Measurements from ENCODE around the gene LYZL2. TPM values are rescaled to one million over a fixed set of nuclear protein-coding genes. Genes with fewer than 3 reads are reported as not detected.
"Not testable (repeated sequence)": the region's sequence is repeated elsewhere in the genome, so short reads cannot be mapped to it uniquely, and the experiment has no call there.

The LYZL2 gene
- total RNA-seq, 1 donor from 2014 or later, result not detected

DNA sequence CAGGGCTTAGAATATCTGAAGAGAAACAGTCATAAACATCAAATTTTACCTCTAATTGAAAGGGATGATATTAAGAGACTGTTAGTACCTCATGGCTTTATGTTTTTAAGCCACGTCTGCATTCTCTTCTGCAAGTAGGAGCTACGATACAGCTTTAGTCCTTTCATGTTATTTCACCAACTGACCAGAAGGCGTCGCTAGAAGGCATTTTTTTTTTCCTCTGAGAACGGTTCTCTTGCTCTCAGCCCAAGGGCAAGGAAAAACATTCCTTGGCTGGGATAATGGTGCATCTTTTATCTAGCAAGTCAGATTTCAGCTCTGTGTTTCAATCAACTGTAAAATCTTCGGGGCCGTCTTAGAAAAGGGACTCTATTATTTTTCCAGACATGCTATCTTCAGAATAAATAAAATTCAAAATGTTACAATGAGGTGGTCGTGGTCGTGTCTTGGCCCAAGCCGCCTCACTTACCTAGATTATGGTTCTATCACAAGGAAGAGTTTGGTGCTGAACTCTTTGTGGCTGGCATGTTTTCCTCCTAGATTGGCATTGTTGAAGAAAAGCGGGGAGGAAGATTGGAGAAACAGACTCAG lies 41.6 kb upstream of the LYZL2 start:
- Mint-ChIP-seq H3K27ac (no peak overlapping the region), H3K36me3 (no peaks in the 10 kb centered on the region), H3K9me3 (no peaks in the 10 kb centered on the region), H3K27me3 (peaks cover 3% of the 10 kb centered on the region), H3K4me1 (ENCODE audit: unreplicated experiment) (peaks cover 5% of the 10 kb centered on the region), H3K4me3 (no peak overlapping the region)
- TF ChIP-seq, protein P1, sequence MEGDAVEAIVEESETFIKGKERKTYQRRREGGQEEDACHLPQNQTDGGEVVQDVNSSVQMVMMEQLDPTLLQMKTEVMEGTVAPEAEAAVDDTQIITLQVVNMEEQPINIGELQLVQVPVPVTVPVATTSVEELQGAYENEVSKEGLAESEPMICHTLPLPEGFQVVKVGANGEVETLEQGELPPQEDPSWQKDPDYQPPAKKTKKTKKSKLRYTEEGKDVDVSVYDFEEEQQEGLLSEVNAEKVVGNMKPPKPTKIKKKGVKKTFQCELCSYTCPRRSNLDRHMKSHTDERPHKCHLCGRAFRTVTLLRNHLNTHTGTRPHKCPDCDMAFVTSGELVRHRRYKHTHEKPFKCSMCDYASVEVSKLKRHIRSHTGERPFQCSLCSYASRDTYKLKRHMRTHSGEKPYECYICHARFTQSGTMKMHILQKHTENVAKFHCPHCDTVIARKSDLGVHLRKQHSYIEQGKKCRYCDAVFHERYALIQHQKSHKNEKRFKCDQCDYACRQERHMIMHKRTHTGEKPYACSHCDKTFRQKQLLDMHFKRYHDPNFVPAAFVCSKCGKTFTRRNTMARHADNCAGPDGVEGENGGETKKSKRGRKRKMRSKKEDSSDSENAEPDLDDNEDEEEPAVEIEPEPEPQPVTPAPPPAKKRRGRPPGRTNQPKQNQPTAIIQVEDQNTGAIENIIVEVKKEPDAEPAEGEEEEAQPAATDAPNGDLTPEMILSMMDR (conservative IDR thresholded peaks at IDR 0.05), result peak; percentile 87
- peak; percentile 37 for DNase-seq (ENCODE audit: extremely low spot score, unreplicated experiment)

DNA sequence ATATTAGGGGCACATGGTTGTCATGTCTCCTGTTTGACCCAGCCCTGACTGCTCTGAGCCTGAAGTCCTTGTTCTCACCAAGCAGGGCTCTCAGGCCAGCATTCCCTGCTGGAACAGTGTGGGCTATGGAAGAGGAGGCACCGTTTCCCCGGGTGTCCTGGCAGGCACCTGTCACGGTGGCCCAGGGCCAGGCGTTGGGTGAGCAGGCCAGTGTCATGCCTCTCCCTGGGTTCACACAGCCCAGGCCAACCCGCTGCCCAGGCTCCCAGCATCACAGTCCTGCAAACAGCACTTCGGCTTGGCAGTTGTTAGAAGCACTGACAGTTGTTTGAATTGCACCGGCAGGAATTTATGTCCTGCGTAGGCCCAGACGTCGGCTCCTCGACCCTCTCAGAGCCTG lies 38.4 kb upstream of the LYZL2 start:
- H3K4me3 Mint-ChIP-seq; H3K9me3 Mint-ChIP-seq; H3K27ac Mint-ChIP-seq; H3K36me3 Mint-ChIP-seq; H3K27me3 Mint-ChIP-seq; H3K4me1 Mint-ChIP-seq (ENCODE audit: unreplicated experiment): not testable (repeated sequence)
- DNase-seq (ENCODE audit: extremely low spot score, unreplicated experiment), result peak; percentile 50

DNA sequence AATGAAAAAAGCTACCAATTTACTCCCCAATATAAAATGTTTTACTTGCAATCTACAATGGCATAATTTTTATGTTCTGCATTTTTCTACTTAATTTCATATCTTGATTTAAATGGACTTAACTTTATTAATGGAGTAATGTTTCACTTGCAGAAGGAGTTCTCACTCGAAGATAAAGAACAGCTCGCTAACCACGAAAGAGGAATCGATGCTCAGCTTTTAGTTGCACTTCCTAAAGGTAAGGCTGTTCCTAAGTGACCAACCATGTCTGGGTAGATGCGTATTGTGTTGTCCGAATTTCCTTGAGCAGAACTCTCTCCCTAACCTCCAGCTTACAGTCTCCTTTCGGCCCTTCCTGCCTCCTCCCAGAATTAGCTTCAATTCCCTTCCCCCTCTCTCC lies 33.9 kb upstream of the LYZL2 start:
- not testable (repeated sequence) for H3K36me3 Mint-ChIP-seq; DNase-seq (ENCODE audit: extremely low spot score, unreplicated experiment); H3K27me3 Mint-ChIP-seq; H3K9me3 Mint-ChIP-seq; H3K27ac Mint-ChIP-seq; H3K4me1 Mint-ChIP-seq (ENCODE audit: unreplicated experiment); H3K4me3 Mint-ChIP-seq

DNA sequence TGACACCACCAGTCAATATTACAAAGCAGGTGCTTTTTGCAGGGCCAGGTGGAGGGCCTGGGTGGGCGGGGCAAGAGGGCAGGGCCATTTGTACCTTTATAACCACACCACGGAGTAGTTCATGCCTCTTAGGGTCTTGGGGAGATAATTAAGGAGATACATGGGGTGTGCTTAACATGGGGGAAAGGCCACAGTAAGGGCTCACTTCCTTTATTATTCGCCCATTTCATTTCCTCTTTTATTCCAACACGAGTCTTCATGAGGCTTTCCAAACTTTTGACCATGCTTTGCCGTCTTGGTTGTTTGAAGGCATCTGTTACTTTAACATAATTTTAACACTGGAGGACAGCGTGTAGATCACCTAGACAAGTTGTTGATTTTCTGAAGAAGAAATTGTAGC lies 33.3 kb upstream of the LYZL2 start:
- H3K4me3 Mint-ChIP-seq, result no peak overlapping the region
- H3K4me1 Mint-ChIP-seq (ENCODE audit: unreplicated experiment), result no peaks in the 10 kb centered on the region
- H3K27me3 Mint-ChIP-seq, result peaks cover 10% of the 10 kb centered on the region
- H3K27ac Mint-ChIP-seq, result no peak overlapping the region
- H3K36me3 Mint-ChIP-seq, result no peaks in the 10 kb centered on the region
- no peaks in the 10 kb centered on the region for H3K9me3 Mint-ChIP-seq
- no peak for DNase-seq (ENCODE audit: extremely low spot score, unreplicated experiment)
- TF ChIP-seq, protein P1 (conservative IDR thresholded peaks at IDR 0.05), result no peak

DNA sequence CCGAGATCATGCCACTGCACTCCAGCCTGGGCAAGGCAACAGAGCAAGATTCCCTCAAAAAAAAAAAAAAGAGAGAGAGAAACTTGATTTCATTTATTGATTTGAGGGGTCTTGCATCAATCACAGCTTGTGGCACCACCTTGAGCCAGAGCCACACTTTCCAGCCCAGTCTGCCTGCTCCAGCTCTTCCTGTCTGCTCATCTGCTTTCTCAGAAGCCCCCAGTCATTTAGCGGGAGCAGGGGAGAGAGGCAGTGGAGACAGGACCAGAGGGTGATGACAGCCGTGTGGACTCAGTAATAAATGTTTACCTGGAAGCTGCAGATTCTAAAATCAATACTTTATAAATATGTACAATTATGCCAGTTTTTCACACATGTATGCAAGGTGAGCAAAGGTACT lies 30.8 kb upstream of the LYZL2 start:
- DNase-seq (ENCODE audit: extremely low spot score, unreplicated experiment); H3K27ac Mint-ChIP-seq; H3K9me3 Mint-ChIP-seq; H3K36me3 Mint-ChIP-seq; H3K4me3 Mint-ChIP-seq; H3K4me1 Mint-ChIP-seq (ENCODE audit: unreplicated experiment): not testable (repeated sequence)
- peaks cover 25% of the 10 kb centered on the region for H3K27me3 Mint-ChIP-seq

DNA sequence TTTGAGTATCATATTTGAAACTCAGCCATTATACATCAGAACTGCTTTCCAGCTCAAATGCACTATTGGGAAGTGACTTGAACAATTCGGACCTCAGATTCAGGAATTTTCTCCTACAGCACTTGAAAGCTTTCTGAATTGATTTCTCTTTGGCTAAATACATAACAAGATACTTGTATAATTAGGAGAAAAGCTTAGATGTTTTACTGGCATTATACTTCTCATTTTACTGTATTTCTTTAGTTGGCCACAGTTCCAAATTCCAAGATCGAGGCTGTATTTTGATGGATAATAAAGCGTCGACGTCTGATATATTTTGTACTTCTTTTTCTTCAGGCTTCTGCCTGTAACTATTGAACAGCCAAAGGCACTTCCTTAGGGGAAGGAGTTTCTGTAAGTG lies 26.7 kb upstream of the LYZL2 start:
- no peak overlapping the region for H3K4me3 Mint-ChIP-seq
- peaks cover 7% of the 10 kb centered on the region for H3K4me1 Mint-ChIP-seq (ENCODE audit: unreplicated experiment)
- DNase-seq (ENCODE audit: extremely low spot score, unreplicated experiment), result no peak
- H3K36me3 Mint-ChIP-seq, result no peaks in the 10 kb centered on the region
- H3K9me3 Mint-ChIP-seq, result no peaks in the 10 kb centered on the region
- TF ChIP-seq, protein P1 (conservative IDR thresholded peaks at IDR 0.05), result no peak
- H3K27me3 Mint-ChIP-seq, result peaks cover 22% of the 10 kb centered on the region
- no peak overlapping the region for H3K27ac Mint-ChIP-seq

DNA sequence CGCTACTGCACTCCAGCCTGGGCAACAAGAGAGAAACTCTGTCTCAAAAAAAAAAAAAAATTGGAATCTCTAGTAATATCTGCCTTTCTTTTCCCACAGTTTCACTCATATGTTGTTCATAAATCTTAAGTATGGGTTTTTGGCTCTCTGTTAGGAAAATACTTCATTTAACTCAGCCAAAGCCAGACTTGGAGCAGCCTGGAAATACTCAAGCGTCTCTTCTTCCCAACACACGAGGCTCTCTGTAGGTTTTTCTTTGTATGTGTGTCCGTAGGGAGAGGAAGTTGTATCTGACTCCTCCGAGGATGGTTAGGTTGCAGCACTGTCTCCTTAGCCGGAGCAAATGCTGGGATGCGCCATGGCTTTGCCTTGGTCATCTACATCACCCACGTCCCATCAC lies 25.4 kb upstream of the LYZL2 start:
- not testable (repeated sequence) for DNase-seq (ENCODE audit: extremely low spot score, unreplicated experiment); H3K4me1 Mint-ChIP-seq (ENCODE audit: unreplicated experiment); H3K36me3 Mint-ChIP-seq; H3K9me3 Mint-ChIP-seq; H3K27ac Mint-ChIP-seq; H3K4me3 Mint-ChIP-seq
- peaks cover 22% of the 10 kb centered on the region for H3K27me3 Mint-ChIP-seq

DNA sequence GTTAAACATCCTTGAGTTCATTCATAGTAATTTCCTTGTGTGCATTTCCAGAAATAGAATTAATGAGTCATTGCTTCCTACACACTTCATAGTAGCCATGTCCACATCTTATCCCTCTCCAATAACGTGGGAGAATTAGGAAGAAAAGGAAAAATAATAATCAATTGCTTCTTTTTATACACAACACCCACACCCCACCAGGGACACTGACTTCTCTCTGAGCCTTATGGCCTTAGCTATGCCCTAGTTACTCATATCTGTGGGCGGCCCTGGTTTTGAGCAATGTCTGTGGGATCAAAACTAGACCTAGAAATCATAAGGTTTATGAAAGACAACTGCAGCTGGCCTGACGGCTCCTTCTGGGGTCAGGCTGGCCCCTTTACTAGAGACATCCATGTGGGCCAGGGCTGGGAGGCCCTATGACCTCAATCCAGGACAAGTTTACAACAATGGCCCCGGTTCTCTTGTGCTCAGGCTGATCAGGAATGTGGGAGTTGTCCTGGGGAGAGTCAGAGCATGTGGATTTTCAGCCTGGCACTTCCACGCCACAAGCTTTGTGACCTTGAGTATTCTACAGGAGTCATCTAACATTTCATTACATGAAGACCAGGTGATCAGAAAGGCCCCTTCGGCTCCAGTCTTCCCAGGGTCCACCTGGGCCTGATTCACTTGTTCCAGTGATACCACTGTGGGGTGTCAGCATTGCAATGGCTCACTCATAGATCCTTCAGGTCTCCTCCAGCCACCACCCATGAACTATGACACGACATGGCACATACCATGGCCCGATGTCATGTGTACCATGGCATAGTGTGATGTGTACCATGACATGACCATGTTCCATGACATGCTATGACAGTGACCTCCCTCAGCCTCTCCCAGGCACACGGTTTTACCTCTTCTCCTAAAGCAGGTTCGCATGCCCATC lies 22.2 kb upstream of the LYZL2 start:
- peaks cover 15% of the 10 kb centered on the region for H3K4me1 Mint-ChIP-seq (ENCODE audit: unreplicated experiment)
- H3K9me3 Mint-ChIP-seq; H3K36me3 Mint-ChIP-seq; H3K27me3 Mint-ChIP-seq; H3K4me3 Mint-ChIP-seq; H3K27ac Mint-ChIP-seq; DNase-seq (ENCODE audit: extremely low spot score, unreplicated experiment): not testable (repeated sequence)

All from type B pancreatic cell (in vitro differentiated cells).